PFSK-1 (cell line): ENCODE measurements around the gene GHR.

Experiments used
- FOXP2 ChIP-seq: optimal IDR thresholded peaks from 2 replicates; pipeline ENCODE3; 2011; ENCODE audit warnings: borderline replicate concordance, control low read depth, inconsistent platforms; ENCODE audit not compliant: insufficient read depth; ENCODE audit errors: extremely low read length, extremely low read depth
- POLR2AphosphoS5 ChIP-seq: IDR thresholded peaks from 2 replicates; pipeline ENCODE4 v1.6.1; 2012; ENCODE audit warnings: low read depth, mild to moderate bottlenecking, control low read depth, low read length, moderate library complexity
- REST ChIP-seq, 2 experiments: IDR thresholded peaks; 2 replicates each; pipeline versions ENCODE4 v1.6.1 to v1.8.0; 2011 to 2012; ENCODE audit warnings: low read depth in 2 of 2, low read length in 2 of 2, control low read depth in 1 of 2, inconsistent platforms in 1 of 2, mild to moderate bottlenecking in 1 of 2, moderate library complexity in 1 of 2; ENCODE audit not compliant: insufficient read depth in 1 of 2
- SIN3A ChIP-seq: IDR thresholded peaks from 2 replicates; pipeline ENCODE4 v1.6.1; 2012; ENCODE audit warnings: mild to moderate bottlenecking, low read length, moderate library complexity, borderline replicate concordance; ENCODE audit not compliant: insufficient read depth
- TAF1 ChIP-seq: IDR thresholded peaks from 2 replicates; pipeline ENCODE4 v1.6.1; 2012; ENCODE audit warnings: low read length, control low read depth, borderline replicate concordance; ENCODE audit not compliant: insufficient read depth

GHR gene

GRCh38 chr5:42621242-42621641 lies 198.0 kb downstream of the GHR start:
- TF ChIP-seq TAF1 (no peak), SIN3A (no peak), REST (IDR thresholded peaks at IDR 0.05; ENCODE audit: insufficient read depth in 1 of 2, low read depth in 2 of 2, low read length in 2 of 2) (no peak), POLR2AphosphoS5 (no peak), FOXP2 (no peak)

DNA sequence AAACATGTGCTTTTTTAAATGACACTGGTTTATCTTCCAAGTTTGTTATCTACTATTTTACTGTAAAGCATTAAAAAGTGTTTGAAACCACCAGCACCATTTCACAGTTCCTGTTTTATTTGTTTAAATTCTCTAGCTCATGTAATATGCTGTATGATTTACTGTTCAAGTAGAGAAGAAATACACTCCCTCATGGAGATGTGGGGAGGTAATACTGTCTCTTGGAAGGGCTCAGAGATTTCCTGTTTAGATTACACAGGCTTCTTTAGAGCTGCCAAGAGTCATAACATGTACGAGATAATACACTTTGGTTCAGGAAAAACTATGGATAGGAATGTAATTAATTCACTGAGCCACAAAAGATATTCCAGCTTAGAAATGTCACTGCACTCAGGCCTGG lies 198.4 kb downstream of the GHR start:
- TF ChIP-seq TAF1, result no peak
- TF ChIP-seq FOXP2, result no peak
- TF ChIP-seq REST (IDR thresholded peaks at IDR 0.05; ENCODE audit: insufficient read depth in 1 of 2, low read depth in 2 of 2, low read length in 2 of 2), result no peak
- no peak for TF ChIP-seq SIN3A
- TF ChIP-seq POLR2AphosphoS5, result no peak

DNA sequence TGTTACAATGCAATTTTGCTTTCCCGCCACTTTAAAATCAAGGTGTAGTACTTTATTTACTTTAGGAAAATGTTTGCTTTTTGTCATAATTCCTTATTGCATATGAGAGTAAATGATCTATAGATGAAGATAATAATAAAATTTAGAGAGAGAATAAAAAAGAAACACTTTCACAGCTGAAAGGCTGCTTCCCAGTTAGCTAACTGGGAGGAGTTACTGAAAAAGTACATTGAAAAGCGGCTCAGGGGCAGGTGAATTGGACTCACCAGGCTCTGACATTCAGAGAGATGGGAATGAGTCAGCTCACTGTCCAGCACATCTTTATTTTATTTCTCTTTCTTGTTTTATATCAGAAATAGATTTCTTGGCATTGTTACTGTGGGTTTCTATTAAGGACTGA lies 201.7 kb downstream of the GHR start:
- no peak for TF ChIP-seq REST (IDR thresholded peaks at IDR 0.05; ENCODE audit: insufficient read depth in 1 of 2, low read depth in 2 of 2, low read length in 2 of 2)
- no peak for TF ChIP-seq TAF1
- TF ChIP-seq FOXP2, result no peak
- TF ChIP-seq SIN3A, result no peak
- no peak for TF ChIP-seq POLR2AphosphoS5

DNA sequence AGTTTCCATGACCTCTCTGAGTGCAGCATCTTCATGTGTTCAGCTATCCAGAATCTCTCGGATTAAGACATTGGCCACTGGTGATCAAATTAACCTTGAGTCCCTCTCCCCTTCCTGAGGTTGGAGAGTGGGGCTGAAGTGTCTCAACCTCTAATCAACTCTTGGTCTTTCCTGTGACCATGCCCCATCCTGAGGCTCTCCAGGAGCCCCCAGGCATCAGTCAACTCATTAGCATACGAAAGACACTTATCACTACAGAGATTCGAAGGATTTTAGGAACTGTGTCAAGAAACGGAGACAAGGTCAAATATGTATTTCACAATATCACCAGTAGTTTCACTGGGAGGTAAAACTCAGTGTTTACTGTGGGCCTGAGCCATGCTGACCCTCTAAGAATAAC lies 203.2 kb downstream of the GHR start:
- no peak for TF ChIP-seq FOXP2
- no peak for TF ChIP-seq TAF1
- no peak for TF ChIP-seq POLR2AphosphoS5
- TF ChIP-seq SIN3A, result no peak
- no peak for TF ChIP-seq REST (IDR thresholded peaks at IDR 0.05; ENCODE audit: insufficient read depth in 1 of 2, low read depth in 2 of 2, low read length in 2 of 2)

- no peak for TF ChIP-seq REST (IDR thresholded peaks at IDR 0.05; ENCODE audit: insufficient read depth in 1 of 2, low read depth in 2 of 2, low read length in 2 of 2)
- TF ChIP-seq POLR2AphosphoS5, result no peak
- no peak for TF ChIP-seq SIN3A
- no peak for TF ChIP-seq FOXP2
- TF ChIP-seq TAF1, result no peak
Measured at GRCh38 chr5:42628821-42629220, 205.6 kb downstream of the GHR start.
